Activated T-helper 2 cell treated with anti-CD3 and anti-CD28 coated beads, Interferon-gamma antibody, Interleukin-2, Interleukin-4, amounts not matched to agents 10 μg/mL and 5 μg/mL and 100 μg/mL, durations not matched to agents 14 hours and 24 hours and 36 hours (primary cell): ENCODE results near the gene CTNNA2. TPM values are rescaled to one million over a fixed set of nuclear protein-coding genes. Genes with fewer than 3 reads are reported as not detected.

Experiments
- DNase-seq: peaks from one replicate; pipeline ENCODE4 v3.0.0; 2021; ENCODE audit warnings: low spot score
- H3K27ac Mint-ChIP-seq: one replicate; pipeline ENCODE4 v1.8.0; 2021; ENCODE audit warnings: mixed read lengths
- H3K27me3 Mint-ChIP-seq: one replicate; pipeline ENCODE4 v1.8.0; 2021; ENCODE audit warnings: low read depth, mixed read lengths
- H3K36me3 Mint-ChIP-seq: one replicate; pipeline ENCODE4 v1.8.0; 2021; ENCODE audit warnings: low read depth, mixed read lengths
- H3K4me1 Mint-ChIP-seq: one replicate; pipeline ENCODE4 v1.8.0; 2021; ENCODE audit warnings: low read depth, mixed read lengths
- H3K4me3 Mint-ChIP-seq: one replicate; pipeline ENCODE4 v1.8.0; 2021; ENCODE audit warnings: low read depth, mild to moderate bottlenecking, moderate library complexity, mixed read lengths
- H3K9me3 Mint-ChIP-seq: one replicate; pipeline ENCODE4 v1.8.0; 2021; ENCODE audit warnings: mixed read lengths
- intact Hi-C: fragments of 100-400 bp; cut with micrococcal nuclease; formaldehyde crosslinking; loops from one replicate; pipeline ENCODE4 v1.15.1; 2023
- total RNA-seq: library from RNA; stranded (reverse); gene quantifications from 2 replicates; pipeline ENCODE4 v1.2.3, GENCODE V29; 2022

The CTNNA2 gene
- total RNA-seq, 1 donor from 2014 or later: not detected

GRCh38 chr2:80377071-80377470 lies 864.2 kb downstream of the CTNNA2 start:
- DNase-seq: no peak
- Mint-ChIP-seq H3K4me1 (no peaks in the 10 kb centered on the region), H3K27me3 (no peaks in the 10 kb centered on the region), H3K4me3 (no peak overlapping the region), H3K36me3 (no peaks in the 10 kb centered on the region), H3K9me3 (peaks cover 30% of the 10 kb centered on the region), H3K27ac (no peak overlapping the region)
- intact Hi-C loops: no loop called here

- Mint-ChIP-seq H3K27me3 (no peaks in the 10 kb centered on the region), H3K4me1 (no peaks in the 10 kb centered on the region), H3K9me3 (peaks cover 24% of the 10 kb centered on the region), H3K36me3 (no peaks in the 10 kb centered on the region), H3K4me3 (no peak overlapping the region), H3K27ac (no peak overlapping the region)
- intact Hi-C loops: no loop called here
- DNase-seq: no peak
These were observed 867.9 kb downstream of the CTNNA2 start for GRCh38 chr2:80380736-80381135.

GRCh38 chr2:80381666-80382065 lies 868.8 kb downstream of the CTNNA2 start:
- peaks cover 18% of the 10 kb centered on the region for H3K9me3 Mint-ChIP-seq
- no peaks in the 10 kb centered on the region for H3K36me3 Mint-ChIP-seq
- no peak for DNase-seq
- no peak overlapping the region for H3K27ac Mint-ChIP-seq
- no peak overlapping the region for H3K4me3 Mint-ChIP-seq
- H3K4me1 Mint-ChIP-seq: no peaks in the 10 kb centered on the region
- no peaks in the 10 kb centered on the region for H3K27me3 Mint-ChIP-seq
- intact Hi-C loops: no loop called here

GRCh38 chr2:80392441-80392840 lies 879.6 kb downstream of the CTNNA2 start:
- H3K27me3 Mint-ChIP-seq: no peaks in the 10 kb centered on the region
- H3K27ac Mint-ChIP-seq: no peak overlapping the region
- H3K9me3 Mint-ChIP-seq: peaks cover 21% of the 10 kb centered on the region
- no peak overlapping the region for H3K4me3 Mint-ChIP-seq
- intact Hi-C loops: no loop called here
- H3K36me3 Mint-ChIP-seq: no peaks in the 10 kb centered on the region
- DNase-seq: no peak
- no peaks in the 10 kb centered on the region for H3K4me1 Mint-ChIP-seq

GRCh38 chr2:80393991-80394390 lies 881.1 kb downstream of the CTNNA2 start:
- DNase-seq: no peak
- Mint-ChIP-seq H3K9me3 (peaks cover 25% of the 10 kb centered on the region), H3K4me3 (no peak overlapping the region), H3K27ac (no peak overlapping the region), H3K27me3 (no peaks in the 10 kb centered on the region), H3K36me3 (no peaks in the 10 kb centered on the region), H3K4me1 (no peaks in the 10 kb centered on the region)
- intact Hi-C loops: no loop called here

GRCh38 chr2:80395251-80395650 lies 882.4 kb downstream of the CTNNA2 start:
- no peaks in the 10 kb centered on the region for H3K36me3 Mint-ChIP-seq
- H3K4me3 Mint-ChIP-seq: no peak overlapping the region
- DNase-seq: no peak
- intact Hi-C loops: no loop called here
- no peaks in the 10 kb centered on the region for H3K4me1 Mint-ChIP-seq
- H3K9me3 Mint-ChIP-seq: peaks cover 27% of the 10 kb centered on the region
- no peak overlapping the region for H3K27ac Mint-ChIP-seq
- H3K27me3 Mint-ChIP-seq: no peaks in the 10 kb centered on the region

- intact Hi-C loops: no loop called here
- no peak for DNase-seq
- Mint-ChIP-seq H3K27me3 (no peaks in the 10 kb centered on the region), H3K9me3 (peaks cover 32% of the 10 kb centered on the region), H3K4me1 (no peaks in the 10 kb centered on the region), H3K27ac (no peak overlapping the region), H3K36me3 (no peaks in the 10 kb centered on the region), H3K4me3 (no peak overlapping the region)
These were observed 883.4 kb downstream of the CTNNA2 start for GRCh38 chr2:80396276-80396675.

- H3K27me3 Mint-ChIP-seq: no peaks in the 10 kb centered on the region
- no peaks in the 10 kb centered on the region for H3K36me3 Mint-ChIP-seq
- peaks cover 35% of the 10 kb centered on the region for H3K9me3 Mint-ChIP-seq
- no peak overlapping the region for H3K4me3 Mint-ChIP-seq
- no peak overlapping the region for H3K27ac Mint-ChIP-seq
- H3K4me1 Mint-ChIP-seq: no peaks in the 10 kb centered on the region
- intact Hi-C loops: no loop called here
- DNase-seq: no peak
These were observed 890.2 kb downstream of the CTNNA2 start for GRCh38 chr2:80403081-80403480.

- no peaks in the 10 kb centered on the region for H3K4me1 Mint-ChIP-seq
- H3K9me3 Mint-ChIP-seq: peaks cover 11% of the 10 kb centered on the region
- H3K27ac Mint-ChIP-seq: no peak overlapping the region
- no peaks in the 10 kb centered on the region for H3K36me3 Mint-ChIP-seq
- no peak for DNase-seq
- intact Hi-C loops: no loop called here
- H3K27me3 Mint-ChIP-seq: no peaks in the 10 kb centered on the region
- no peak overlapping the region for H3K4me3 Mint-ChIP-seq
These were observed 894.5 kb downstream of the CTNNA2 start for GRCh38 chr2:80407377-80407776.

- intact Hi-C loops: no loop called here
- Mint-ChIP-seq H3K4me3 (no peak overlapping the region), H3K36me3 (no peaks in the 10 kb centered on the region), H3K4me1 (no peaks in the 10 kb centered on the region), H3K27me3 (no peaks in the 10 kb centered on the region), H3K27ac (no peak overlapping the region), H3K9me3 (peaks cover 24% of the 10 kb centered on the region)
- DNase-seq: no peak
These were observed 897.5 kb downstream of the CTNNA2 start for GRCh38 chr2:80410346-80410745.

GRCh38 chr2:80413136-80413535 lies 900.3 kb downstream of the CTNNA2 start:
- no peak overlapping the region for H3K4me3 Mint-ChIP-seq
- peaks cover 29% of the 10 kb centered on the region for H3K9me3 Mint-ChIP-seq
- intact Hi-C loops: no loop called here
- H3K27me3 Mint-ChIP-seq: no peaks in the 10 kb centered on the region
- no peak overlapping the region for H3K27ac Mint-ChIP-seq
- no peak for DNase-seq
- H3K4me1 Mint-ChIP-seq: no peaks in the 10 kb centered on the region
- H3K36me3 Mint-ChIP-seq: no peaks in the 10 kb centered on the region

GRCh38 chr2:80417737-80418136 lies 904.9 kb downstream of the CTNNA2 start:
- Mint-ChIP-seq H3K4me3 (no peak overlapping the region), H3K36me3 (no peaks in the 10 kb centered on the region), H3K4me1 (no peaks in the 10 kb centered on the region), H3K9me3 (peaks cover 31% of the 10 kb centered on the region), H3K27ac (no peak overlapping the region), H3K27me3 (no peaks in the 10 kb centered on the region)
- intact Hi-C loops: no loop called here
- no peak for DNase-seq

GRCh38 chr2:80420530-80421208 lies 907.8 kb downstream of the CTNNA2 start:
- intact Hi-C loops: no loop called here
- Mint-ChIP-seq H3K36me3 (no peaks in the 10 kb centered on the region), H3K4me1 (no peaks in the 10 kb centered on the region), H3K4me3 (no peak overlapping the region), H3K27ac (no peak overlapping the region), H3K27me3 (no peaks in the 10 kb centered on the region), H3K9me3 (peaks cover 21% of the 10 kb centered on the region)
- no peak for DNase-seq

- Mint-ChIP-seq H3K27ac (no peak overlapping the region), H3K4me3 (no peak overlapping the region)
These were observed 916.4 kb downstream of the CTNNA2 start for GRCh38 chr2:80429251-80429650.

More at GRCh38 chr2:80429251-80429650, 916.4 kb downstream of the CTNNA2 start:
- intact Hi-C loops: no loop called here
- Mint-ChIP-seq H3K36me3 (no peaks in the 10 kb centered on the region), H3K4me1 (no peaks in the 10 kb centered on the region), H3K9me3 (peaks cover 13% of the 10 kb centered on the region), H3K27me3 (no peaks in the 10 kb centered on the region)
- DNase-seq: no peak
